ENCODE measurements around the gene CA4.
"Not testable (repeated sequence)": the region's sequence is repeated elsewhere in the genome, so short reads cannot be mapped to it uniquely, and the experiment has no call there.

Gene CA4

DNA sequence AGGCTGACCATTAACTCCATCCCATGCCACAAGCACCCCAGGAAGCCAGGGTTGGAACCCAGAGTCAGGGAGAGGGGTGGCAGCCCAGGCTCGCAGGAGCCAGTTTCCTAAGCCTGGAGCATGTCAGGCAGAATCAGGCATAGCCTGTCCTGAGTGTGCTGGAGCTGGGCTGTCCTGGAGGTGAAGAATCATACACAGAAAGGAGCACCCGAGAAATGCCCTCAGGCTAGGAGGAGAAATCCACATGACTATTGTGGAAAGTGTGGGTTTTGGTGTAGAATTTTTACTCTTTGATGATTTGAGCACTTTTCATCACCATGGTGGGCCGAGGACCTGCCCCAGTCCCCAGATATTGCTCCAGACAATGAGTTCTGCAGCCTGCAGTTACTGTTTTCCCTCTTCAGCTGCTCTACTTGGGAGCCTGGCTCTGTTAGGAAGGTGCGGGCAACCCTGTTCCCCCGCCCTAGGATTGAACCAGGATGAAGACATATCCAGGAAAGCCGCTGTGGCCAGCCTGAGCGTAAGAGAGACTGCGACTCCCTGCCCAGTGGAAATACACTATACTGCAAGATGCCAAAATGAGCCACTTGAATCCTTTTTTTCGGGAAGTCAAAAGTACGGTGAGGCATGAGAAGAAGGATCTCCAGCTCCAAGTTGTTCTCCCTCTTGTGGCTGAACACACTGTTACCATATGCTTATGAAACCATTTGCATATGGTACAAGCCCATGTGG lies 42.1 kb upstream of the CA4 start:
- Histone ChIP-seq H3K4me3 (ENCODE audit: low read depth, low read length) (no peak overlapping the region), H3K4me1 (no peaks in the 10 kb centered on the region), H3K36me3 (no peaks in the 10 kb centered on the region), H3K27me3 (no peaks in the 10 kb centered on the region), H3K9me3 (no peaks in the 10 kb centered on the region)
- DNase-seq = no peak
- peak; percentile 25 for TF ChIP-seq CTCF (IDR thresholded peaks at IDR 0.05; ENCODE audit: low read depth, low read length)

DNA sequence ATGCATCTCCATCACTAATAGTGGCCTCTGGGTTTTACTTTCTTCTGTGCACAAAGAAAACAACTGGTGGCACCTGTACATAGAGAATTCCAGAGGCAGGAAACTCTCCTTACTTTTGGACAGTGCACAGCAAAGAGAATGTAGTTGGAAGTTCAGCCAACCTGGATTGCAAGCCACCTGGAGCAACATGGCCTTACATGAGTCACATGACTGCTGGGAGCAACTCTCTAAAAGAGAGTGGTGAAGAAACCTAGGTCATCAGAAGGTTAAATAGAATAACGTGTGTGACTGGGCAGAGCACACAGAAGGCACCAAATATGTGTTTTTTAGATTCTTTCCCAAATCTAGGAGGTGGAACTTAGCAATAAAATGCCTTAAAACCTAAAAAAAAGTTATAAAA lies 41.5 kb upstream of the CA4 start:
- not testable (repeated sequence) for H3K36me3 ChIP-seq; H3K27me3 ChIP-seq; H3K9me3 ChIP-seq; H3K4me3 ChIP-seq (ENCODE audit: low read depth, low read length); DNase-seq; H3K4me1 ChIP-seq

DNA sequence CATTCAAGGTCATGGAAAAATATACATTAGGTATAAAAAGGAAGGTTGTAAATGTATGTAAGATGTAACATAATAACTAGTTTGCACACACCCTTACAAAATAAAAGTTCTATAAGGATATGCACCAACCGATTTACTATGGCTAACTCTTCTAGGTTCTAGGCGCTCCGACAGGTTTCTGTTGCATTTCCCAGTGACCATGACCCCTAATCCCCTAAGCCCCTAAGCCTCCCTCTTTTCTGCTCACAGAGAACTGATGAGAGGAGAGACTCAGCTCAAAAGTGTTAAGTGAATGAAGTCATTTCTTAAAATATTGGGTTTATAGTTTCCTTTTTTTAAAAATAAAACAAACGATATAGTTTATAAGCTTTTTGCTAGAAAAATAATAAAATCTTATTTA lies 41.1 kb upstream of the CA4 start:
- H3K27me3 ChIP-seq = no peaks in the 10 kb centered on the region
- no peak for DNase-seq

GRCh38 chr17:60109161-60109560 lies 40.6 kb upstream of the CA4 start:
- H3K36me3 ChIP-seq = no peaks in the 10 kb centered on the region
- H3K9me3 ChIP-seq = no peaks in the 10 kb centered on the region
- no peaks in the 10 kb centered on the region for H3K27me3 ChIP-seq
- no peaks in the 10 kb centered on the region for H3K4me1 ChIP-seq
- no peak overlapping the region for H3K4me3 ChIP-seq (ENCODE audit: low read depth, low read length)
- no peak for TF ChIP-seq CTCF (IDR thresholded peaks at IDR 0.05; ENCODE audit: low read depth, low read length)
- no peak for DNase-seq

More for the DNA sequence above, 41.1 kb upstream of the CA4 start:
- Histone ChIP-seq H3K9me3 (no peaks in the 10 kb centered on the region), H3K4me1 (no peaks in the 10 kb centered on the region), H3K36me3 (no peaks in the 10 kb centered on the region), H3K4me3 (ENCODE audit: low read depth, low read length) (no peak overlapping the region)
- TF ChIP-seq CTCF (IDR thresholded peaks at IDR 0.05; ENCODE audit: low read depth, low read length) = no peak

- H3K36me3 ChIP-seq = no peaks in the 10 kb centered on the region
- H3K4me3 ChIP-seq (ENCODE audit: low read depth, low read length) = no peak overlapping the region
- H3K27me3 ChIP-seq = no peaks in the 10 kb centered on the region
- no peak for TF ChIP-seq CTCF (IDR thresholded peaks at IDR 0.05; ENCODE audit: low read depth, low read length)
- no peak for DNase-seq
- no peaks in the 10 kb centered on the region for H3K4me1 ChIP-seq
- H3K9me3 ChIP-seq = no peaks in the 10 kb centered on the region
These were observed 39.2 kb upstream of the CA4 start for GRCh38 chr17:60110586-60110985.

- H3K4me1 ChIP-seq; H3K9me3 ChIP-seq; H3K4me3 ChIP-seq (ENCODE audit: low read depth, low read length); DNase-seq; H3K27me3 ChIP-seq; H3K36me3 ChIP-seq: not testable (repeated sequence)
These were observed 38.1 kb upstream of the CA4 start for GRCh38 chr17:60111661-60112060.

DNA sequence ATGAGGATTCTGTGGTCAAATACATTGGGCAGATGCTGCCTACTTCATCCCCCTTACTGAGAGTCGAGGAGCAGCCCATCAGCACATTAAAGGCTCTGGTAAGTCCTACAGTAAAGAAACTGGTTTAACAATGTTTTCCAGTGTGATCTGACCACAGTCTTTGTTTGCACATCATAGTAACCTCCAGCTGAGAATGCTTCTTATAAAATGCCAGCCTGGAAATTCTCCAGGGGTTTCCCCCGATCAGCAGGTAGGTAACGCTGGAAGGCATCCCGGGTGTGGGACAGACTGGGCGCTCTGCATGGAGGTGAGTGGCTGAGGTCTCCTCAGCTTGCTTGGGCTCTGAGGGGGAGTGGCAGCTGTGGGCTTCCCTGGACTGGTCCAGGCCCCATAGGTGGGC lies 34.4 kb upstream of the CA4 start:
- not testable (repeated sequence) for H3K9me3 ChIP-seq; H3K36me3 ChIP-seq; DNase-seq; H3K4me1 ChIP-seq; H3K27me3 ChIP-seq; H3K4me3 ChIP-seq (ENCODE audit: low read depth, low read length)

GRCh38 chr17:60116196-60116595 lies 33.6 kb upstream of the CA4 start:
- H3K36me3 ChIP-seq; DNase-seq; H3K9me3 ChIP-seq; H3K4me1 ChIP-seq; H3K27me3 ChIP-seq; H3K4me3 ChIP-seq (ENCODE audit: low read depth, low read length): not testable (repeated sequence)

DNA sequence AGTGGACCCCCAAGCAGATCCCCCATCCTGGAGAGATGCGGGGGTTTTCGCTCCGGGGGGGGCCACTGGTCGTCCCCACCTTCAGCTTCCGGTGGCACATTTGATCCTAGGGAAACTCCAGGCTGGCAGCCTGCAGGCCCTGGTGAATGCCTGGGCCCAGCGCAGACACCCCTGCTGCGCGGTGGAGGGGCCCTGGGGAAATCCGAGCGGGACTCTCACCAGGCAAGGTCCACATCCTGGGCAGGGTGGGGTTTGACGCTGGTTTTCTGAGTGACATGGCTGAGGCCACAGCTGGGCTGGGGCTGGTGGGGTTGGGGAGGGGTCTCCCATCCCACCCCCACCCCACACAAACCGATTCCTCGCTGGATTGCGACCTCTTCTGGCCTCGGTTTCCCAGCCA lies 30.6 kb upstream of the CA4 start:
- H3K9me3 ChIP-seq; DNase-seq; H3K4me1 ChIP-seq; H3K36me3 ChIP-seq; H3K4me3 ChIP-seq (ENCODE audit: low read depth, low read length); H3K27me3 ChIP-seq: not testable (repeated sequence)

DNA sequence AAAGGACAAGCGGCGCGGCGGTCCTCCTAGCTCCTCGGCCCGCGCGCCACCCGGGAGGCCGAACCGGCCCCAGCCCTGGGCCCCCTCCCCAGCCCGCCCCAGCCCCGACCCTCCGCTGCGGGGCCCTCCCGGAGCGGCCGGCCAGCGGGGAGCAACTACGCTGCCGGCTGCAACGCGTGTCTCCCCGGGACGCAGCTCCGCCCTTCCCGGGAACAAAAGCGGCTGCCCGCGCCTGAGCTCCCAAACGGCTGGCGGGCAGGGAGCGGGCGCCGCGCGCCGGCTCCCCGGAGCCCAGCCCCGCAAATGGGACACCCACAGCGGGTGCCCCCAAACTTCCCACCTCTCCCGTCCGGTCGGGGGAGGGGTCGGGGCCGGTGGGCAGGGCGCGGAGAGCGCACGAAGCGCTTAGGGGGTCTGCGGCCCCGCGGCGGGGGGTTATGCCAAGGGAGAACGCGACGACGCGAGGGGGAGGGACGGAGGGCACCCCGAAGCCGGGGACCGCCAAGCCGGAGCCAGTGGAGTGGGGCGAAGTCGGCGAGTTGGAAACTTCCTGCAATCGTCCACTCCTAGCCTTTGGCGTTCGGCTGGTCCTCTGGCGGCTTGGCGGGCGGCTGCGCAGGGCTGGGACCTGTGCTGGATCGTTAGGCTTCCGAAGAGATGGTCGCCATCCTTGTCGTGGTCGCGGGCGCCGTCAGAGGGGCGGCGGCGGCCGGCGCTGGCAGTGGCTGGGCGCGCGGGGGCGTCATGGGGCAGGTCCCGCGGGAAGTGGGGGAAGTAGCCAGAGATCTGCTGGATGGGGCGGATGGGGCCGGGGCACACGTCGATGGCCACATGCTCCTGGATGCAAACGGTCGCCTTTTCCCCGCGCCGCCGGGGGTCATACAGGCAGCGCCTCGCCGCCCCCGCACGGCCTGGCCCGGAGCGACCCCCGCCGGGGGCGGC lies 29.7 kb upstream of the CA4 start:
- not testable (repeated sequence) for H3K27me3 ChIP-seq; H3K4me1 ChIP-seq; DNase-seq; H3K9me3 ChIP-seq; H3K36me3 ChIP-seq; H3K4me3 ChIP-seq (ENCODE audit: low read depth, low read length)
